ENCODE data around the gene CHN1.
A peak's percentile ranks its signal among the peaks of the same experiment; 100 is the strongest.

Gene CHN1

DNA sequence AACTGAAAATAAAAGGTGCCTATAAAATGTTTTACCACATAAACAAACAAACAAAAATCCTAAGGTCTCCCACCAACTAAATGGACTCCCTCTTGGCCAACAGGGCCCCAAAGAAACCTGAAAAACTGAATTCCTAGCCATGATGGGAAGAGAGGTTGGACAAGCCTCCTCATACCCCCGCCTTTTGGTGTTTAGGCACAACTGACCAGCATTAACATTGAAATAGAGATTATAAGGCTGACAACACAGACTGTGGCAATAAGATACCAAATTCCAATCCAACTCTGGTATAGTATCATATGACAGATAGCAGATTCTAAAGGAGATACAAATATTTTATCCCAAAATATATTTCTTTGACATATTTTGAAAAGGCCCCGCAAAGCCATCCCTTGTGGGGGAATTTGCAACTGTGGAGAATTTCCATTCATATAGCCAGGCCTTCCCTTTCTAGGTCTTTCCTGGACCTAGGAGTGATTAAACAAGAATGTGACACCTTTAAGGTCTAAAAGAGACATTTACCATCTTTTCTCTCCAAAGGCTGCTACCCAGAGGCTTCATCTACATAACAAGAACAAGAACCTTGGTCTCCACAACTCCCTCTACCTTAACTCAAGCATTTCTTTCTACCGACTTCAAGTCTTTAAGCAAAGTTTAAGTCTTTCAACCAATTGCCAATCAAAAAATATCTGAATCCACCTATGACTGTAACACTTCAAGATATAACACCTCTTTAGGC lies 80.0 kb downstream of the CHN1 start:
- DNase-seq (ENCODE audit: low read depth, low spot score), result peak; percentile 68

DNA sequence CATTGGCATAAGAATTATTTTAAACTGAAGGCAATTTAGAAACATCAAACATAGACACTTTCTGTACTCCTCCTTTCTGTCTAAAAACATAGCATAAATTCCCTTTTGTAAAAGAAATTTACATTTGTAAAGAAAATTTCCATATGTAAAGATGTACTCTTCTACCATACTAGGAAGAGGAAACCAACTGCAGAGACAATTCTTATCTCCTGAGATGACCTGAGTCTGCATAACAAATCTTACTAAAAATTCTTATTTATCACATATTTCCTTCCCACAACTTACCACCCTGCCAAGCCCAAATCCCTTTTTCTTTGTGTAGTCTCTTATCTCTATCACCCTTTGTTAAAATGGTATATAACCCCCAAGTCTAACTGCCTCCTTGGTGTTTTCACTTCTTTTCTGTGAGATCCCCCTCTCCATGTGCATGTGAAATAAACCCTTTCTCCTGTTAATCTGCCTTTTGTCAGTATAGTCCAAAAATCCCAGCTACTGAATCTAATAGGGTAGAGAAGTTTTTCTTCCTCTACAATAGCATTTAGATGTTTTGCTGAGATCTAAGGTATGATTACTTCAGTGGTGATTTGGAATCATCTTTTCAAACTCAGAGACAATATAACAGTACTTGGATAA lies 81.0 kb downstream of the CHN1 start:
- DNase-seq (ENCODE audit: low read depth, low spot score), result no peak

- no peak for DNase-seq (ENCODE audit: low read depth, low spot score)
Measured at GRCh38 chr2:174919947-174920595, 85.1 kb downstream of the CHN1 start.

DNA sequence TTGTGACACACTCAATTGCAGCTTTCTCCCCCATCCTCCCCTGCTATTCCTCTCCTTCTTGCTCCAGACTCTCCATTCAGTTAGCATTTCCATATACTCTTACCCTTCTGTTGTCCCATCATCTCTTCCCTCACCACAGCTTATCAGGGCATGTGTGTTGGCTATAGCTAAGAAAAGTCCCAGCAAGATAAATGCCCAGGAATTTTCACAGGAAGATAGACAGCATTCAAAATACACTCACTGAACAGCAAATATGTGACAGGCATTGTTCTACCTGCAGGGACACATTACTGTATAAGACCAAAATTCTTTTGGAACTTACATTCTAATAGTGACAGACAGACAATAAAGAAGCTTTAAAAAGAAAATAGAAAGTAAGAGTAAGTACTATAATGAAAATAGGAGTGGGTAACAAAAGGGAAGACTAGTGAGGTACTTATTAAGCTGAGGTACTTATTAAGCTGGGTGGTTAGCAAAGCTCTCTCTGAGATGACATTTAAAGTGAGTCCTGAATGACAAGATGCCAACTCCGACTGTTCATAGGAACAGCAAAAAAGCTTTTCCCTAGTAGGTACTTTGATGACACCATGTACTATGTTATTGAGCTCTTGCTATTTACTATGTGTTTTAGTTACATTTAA lies 86.2 kb downstream of the CHN1 start:
- DNase-seq (ENCODE audit: low read depth, low spot score), result no peak

DNA sequence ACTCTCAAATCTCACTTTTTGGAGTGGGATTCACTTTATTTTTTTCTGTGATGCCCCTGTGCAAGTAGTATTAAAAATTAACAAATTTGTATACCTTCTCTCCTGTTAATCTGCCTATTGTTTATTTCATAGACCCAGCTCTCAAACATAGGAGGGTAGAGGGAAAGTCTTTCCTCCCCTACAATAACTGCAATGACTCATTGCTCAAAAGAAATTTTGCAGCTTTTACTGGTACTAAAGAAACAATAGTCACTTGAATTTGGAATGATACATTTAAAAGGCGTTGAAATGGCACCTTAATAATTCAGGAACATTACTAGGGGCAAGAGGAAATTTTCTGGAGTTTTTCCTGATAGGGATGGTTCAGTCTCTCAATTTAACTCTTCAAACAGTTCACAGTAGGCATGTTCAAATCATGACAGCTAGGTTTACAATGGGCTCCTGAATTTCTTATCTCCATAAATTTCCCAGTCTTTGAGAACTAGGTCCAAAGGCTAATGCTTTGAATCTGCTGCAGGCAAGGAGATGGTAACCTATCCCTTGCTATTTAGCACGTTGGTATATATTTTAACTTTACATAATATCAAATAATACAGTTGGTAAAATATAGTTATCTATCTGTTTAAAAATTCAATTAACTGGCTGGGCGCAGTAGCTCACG lies 88.8 kb downstream of the CHN1 start:
- no peak for DNase-seq (ENCODE audit: low read depth, low spot score)

DNA sequence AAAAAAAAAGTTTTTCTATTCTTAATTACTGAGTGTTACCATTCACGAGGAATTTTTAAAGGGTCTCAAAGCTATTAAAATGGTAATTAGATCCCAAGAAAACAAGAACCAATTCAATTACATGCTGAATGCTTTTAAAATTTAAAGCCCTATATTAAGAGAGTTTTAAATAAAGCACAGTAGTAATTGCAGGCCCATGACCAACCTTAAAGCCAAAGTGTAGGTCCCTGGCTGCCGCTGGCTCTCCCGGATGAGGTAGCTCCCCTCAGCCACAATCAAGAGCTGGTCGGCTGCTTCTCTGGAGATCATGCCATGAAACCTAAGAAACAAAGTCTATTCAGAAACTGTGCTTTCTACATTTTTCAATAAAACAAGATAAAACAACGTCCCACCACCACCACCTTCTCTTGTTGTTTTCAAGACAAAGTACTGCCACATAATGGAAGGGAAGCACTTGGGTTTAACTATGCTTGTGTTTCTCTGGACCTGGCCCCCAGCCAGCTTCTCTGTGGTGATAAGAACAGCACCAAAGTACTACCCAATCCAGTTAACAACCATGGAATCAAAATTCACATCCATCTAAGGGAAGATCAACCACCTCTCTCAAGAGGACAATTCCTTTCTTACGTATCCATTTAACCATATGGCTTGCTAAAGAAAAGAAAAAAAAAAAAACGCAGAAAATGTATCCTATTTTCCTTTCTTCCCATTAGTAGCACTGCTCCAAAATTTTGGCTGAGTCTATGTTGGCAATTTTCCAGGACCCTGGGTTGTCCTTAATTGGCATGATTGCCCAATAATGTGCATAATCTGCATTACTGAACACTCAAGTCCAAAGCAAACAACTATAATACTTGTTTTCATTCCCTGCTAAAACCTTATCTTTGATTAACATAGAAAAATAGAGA lies 90.1 kb downstream of the CHN1 start:
- DNase-seq (ENCODE audit: low read depth, low spot score), result no peak

DNA sequence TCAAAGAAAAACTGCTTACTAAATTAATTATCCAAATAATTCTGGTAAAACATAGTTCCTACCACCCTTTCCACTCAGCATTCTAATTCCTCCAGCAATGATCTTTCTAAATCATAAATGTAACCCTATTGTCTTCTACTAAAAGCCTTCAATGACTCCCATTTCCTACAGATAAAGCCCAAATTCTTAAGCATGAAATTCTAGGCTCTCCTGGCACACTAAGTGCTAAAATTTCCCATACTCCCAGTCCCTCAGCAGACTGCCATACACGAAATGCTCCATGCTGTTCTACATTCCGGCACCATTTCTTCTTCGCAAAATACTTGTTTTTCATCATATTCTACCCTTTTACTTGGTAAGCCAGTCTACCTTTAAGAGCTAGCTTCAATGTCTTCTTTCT lies 96.9 kb downstream of the CHN1 start:
- no peak for DNase-seq (ENCODE audit: low read depth, low spot score)

- no peak for DNase-seq (ENCODE audit: low read depth, low spot score)
Measured at GRCh38 chr2:174903264-174903556, 102.0 kb downstream of the CHN1 start.

GRCh38 chr2:174902506-174903263 lies 102.5 kb downstream of the CHN1 start:
- DNase-seq (ENCODE audit: low read depth, low spot score), result no peak

- DNase-seq (ENCODE audit: low read depth, low spot score), result no peak
Measured at GRCh38 chr2:174901075-174901474, 104.1 kb downstream of the CHN1 start.

DNA sequence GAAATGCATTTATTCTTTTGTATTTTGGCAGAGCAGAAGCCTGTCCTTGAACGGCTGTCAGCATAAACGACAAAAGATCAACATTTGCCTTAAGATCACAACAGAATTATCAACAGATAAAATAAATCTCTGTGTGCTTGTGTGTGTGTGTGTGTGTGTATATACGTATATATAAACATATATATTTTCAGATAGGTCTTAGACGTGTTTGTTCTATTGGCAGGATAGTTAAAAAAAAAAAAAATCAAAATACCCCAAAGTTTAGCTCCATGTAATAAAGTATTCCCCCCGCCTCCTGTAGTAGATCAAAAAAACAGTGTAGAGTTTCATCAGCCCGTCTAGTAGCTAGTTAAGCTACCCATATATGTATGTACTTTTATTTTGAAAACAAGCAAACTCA lies 107.9 kb downstream of the CHN1 start:
- DNase-seq (ENCODE audit: low read depth, low spot score), result no peak

DNA sequence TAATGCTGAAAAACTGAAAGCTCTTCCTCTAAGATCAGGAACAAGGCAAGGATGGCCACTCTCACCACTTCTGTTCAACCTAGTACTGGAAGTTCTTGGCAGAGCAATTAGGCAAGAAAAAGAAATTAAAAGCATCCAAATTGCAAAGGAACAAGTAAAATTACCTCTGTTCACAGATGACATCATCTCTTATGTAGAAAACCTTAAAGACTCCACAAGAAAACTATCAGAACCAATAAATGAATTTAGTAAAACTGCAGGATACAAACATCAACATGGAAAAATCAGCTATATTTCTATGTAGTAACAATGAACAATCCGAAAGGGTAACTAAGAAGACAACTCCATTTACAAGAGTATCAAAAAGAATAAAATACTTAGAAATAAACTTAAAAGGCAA lies 112.2 kb downstream of the CHN1 start:
- no peak for DNase-seq (ENCODE audit: low read depth, low spot score)

DNA sequence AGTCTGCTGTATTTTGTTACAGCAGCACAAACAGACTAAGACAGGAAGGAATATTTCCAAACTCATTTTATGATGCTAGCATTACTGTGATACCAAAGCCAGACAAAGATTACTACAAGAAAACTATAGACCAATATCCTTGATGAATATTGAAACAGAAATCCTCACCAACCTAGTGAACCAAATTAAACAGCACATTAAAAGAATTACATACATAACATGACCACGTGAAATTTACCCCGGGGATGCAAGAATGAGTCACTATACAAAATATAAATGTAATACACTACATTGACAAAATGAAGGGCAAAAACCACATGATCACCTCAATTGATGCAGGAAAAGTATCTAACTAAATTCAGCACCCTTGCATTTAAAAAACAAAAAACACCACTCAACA lies 112.6 kb downstream of the CHN1 start:
- DNase-seq (ENCODE audit: low read depth, low spot score), result no peak

DNA sequence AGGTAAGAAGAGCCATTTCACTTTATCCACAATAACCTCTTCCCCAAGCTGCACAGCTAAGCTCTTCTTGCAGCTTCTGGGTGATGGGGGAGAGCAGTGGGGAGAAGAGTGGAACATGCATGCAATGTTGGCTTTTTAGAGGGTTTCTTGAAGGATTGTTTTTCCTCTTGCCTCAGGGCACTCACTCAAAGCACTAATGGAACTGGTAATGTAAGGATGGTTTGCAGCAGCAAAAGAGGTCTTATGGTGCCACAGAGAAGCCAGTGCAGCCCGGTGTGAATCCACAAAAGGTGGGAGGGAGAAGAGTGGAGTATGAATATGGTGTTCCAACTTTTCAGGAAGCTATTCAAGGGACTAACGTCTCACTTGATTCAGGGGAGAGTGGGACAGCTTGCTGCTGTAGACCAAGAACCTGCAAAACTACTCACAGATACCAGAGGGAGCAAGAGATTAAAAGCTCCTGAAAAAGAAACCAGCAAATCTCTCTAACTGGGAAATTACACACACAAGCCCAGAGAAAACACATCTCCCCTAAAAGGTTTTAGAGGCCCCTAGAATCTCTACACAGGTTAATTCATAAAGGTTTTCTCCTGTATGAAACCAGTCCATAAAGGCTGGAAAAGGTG lies 116.4 kb downstream of the CHN1 start:
- DNase-seq (ENCODE audit: low read depth, low spot score), result peak; percentile 49

DNA sequence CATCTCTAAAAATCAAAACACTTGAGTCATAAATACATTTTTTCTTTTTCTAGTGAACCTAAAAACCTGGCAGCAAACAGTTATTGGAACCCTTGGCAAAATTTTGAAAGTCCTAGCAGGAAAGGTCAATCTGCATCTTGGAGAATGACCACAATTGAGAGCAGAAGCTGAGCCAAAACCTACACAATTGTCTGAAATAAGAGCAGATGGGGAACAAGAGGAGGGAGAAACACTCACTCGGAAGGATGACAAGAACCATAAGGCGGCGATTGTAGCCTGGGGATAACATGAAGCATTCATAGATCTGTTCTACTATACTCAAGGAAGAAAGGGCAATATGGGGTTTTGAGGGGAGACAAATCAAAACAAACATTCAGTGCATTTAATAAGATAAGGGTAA lies 117.0 kb downstream of the CHN1 start:
- no peak for DNase-seq (ENCODE audit: low read depth, low spot score)

DNA sequence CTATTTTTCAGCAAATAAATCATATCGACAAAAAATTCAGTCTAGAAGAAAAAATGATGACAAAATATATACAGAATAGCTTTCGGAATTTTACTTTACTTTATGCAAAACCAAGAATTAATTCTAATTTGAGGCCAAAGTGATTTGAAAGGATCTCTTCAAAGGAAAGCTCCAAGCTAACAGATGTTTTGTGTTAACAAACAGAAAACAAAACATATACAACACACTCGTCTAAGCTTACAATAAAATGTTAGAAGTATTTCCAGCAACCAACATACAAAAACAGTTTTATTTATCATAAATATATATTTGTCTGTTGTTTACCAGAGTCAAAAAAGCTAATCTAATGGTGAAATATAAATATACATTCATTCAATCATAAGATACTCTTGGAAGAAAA lies 122.8 kb downstream of the CHN1 start:
- DNase-seq (ENCODE audit: low read depth, low spot score), result no peak

DNA sequence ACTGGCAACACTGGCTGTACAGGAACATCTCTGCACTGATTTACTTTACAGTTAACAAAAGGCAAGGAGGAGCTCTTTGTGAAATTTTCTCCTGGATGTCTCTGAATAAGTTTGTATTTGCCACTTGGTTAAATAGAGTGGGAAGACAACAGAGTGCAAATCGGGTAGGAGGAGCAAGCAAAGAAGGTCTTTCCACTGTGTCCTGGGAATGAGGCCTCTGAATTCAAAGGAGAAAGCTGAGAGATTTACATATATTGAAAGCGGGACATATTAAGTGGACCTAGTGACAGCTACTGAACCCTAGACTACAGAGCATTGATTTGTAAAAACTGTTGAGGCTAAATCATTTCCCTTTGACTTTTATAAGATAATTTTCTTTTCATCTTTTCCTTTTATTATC lies 123.5 kb downstream of the CHN1 start:
- DNase-seq (ENCODE audit: low read depth, low spot score), result peak; percentile 2

GRCh38 chr2:174878537-174879147 lies 126.5 kb downstream of the CHN1 start:
- no peak for DNase-seq (ENCODE audit: low read depth, low spot score)

GRCh38 chr2:174877751-174878150 lies 127.4 kb downstream of the CHN1 start:
- no peak for DNase-seq (ENCODE audit: low read depth, low spot score)

DNA sequence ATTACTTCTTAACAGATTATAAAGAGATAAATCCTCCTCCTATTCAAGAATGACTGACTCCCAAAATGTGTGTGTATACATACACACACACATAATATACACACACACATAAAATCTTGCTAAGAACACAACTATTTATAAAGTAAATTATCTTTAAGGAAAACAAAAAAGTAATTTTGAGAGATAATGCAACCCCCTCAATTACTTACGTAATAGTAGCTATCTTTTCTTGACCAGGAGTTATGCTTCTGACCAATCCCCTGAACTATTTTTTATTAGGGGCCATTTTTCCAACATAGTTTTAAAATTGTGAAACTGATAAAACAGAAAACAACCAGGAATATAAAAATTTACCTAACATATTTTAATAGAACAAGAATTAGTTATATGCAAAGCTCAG lies 127.9 kb downstream of the CHN1 start:
- DNase-seq (ENCODE audit: low read depth, low spot score), result no peak
